RPMI7951 (cell line): Measurements from ENCODE around the gene DUSP12. TPM values are rescaled to one million over a fixed set of nuclear protein-coding genes. Genes with fewer than 3 reads are reported as not detected.
"Not testable (repeated sequence)": the region's sequence is repeated elsewhere in the genome, so short reads cannot be mapped to it uniquely, and the experiment has no call there.

Source experiments
- DNase-seq: peaks from one replicate; pipeline ENCODE4 v3.0.0-alpha.2; 2012; ENCODE audit warnings: low read depth
- total RNA-seq: library from RNA; depleted of rRNA; stranded (reverse); fragments of >200 nt; shearing (Covaris generic); gene quantifications from 2 replicates; pipeline ENCODE4 v1.2.3, GENCODE V29; 2014

The DUSP12 gene
- total RNA-seq, 1 experiment from 2014 or later: 45.9 TPM

DNA sequence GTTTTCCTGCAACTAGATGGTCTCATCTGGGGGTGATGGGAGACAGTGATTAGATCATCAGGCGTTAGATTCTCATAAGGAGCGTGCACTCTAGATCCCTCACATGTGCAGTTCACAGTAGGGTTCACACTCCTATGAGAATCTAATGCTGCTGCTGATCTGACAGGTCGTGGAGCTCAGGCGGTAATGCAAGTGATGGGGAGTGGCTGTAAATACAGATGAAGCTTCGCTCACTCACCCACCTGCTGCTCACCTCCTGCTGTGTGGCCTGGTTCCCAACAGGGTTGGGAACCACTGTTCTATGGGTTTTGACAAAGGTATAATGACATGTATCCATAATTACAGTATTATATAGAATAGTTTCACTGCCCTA, 20.1 kb downstream of the DUSP12 start:
- DNase-seq: not testable (repeated sequence)

DNA sequence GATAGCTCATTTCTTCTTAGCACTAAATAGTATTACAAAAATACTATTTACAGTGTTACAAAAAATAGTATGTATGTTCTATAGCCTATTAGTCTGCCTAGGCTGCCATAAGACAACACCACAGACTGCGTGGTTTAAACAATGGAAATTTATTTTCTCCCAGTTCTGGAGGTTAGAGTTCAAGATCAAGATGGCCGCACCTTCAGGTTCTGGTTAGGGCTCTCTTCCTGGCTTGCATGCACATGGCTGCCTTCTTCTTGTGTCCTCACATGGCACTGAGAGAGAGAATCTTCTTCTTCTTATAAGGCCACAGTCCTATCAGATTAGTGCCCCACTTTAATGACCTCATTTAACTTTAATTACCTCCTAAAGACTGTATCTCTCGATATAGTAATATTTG, 20.7 kb downstream of the DUSP12 start:
- no peak for DNase-seq

DNA sequence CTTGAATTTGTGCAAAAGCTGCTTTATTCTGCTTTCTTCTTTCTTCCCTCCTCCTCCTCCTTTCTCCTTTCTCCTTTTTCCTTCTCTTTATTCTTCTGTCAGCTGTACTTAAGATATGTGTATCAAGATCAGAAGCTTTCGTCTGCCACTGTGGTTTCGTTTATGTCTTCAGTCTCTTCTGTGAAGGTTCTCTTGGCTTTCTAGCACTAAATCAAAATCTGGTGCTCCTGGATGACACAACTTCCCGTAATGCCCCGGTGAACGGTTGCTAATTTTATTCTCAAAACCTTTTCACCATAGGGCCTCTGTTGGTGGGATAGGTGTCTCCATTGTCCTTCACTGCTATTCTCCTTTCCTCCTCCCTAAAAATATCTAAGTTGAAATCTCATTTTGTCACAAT, 21.6 kb downstream of the DUSP12 start:
- no peak for DNase-seq

GRCh38 chr1:161771973-161772372, 22.4 kb downstream of the DUSP12 start:
- DNase-seq: no peak

DNA sequence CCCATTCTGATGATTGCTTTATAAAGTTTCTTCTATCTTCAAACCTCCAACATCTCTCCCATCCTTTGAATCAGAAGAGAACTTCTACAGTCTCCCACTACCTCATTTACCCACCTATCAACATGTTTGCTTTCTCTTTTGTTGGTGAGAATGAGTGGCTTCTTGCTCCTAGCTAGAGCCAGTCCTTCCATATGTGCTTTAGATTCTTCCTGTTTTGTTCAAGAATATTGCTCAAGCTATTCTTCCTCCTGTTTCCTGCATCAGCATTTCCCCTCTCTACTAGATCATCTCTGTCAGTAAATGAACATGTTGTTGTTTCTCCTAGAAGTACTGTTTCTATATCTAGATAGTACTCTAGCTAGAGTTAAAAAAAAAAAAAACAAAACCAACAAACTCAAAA, 22.8 kb downstream of the DUSP12 start:
- DNase-seq: no peak

DNA sequence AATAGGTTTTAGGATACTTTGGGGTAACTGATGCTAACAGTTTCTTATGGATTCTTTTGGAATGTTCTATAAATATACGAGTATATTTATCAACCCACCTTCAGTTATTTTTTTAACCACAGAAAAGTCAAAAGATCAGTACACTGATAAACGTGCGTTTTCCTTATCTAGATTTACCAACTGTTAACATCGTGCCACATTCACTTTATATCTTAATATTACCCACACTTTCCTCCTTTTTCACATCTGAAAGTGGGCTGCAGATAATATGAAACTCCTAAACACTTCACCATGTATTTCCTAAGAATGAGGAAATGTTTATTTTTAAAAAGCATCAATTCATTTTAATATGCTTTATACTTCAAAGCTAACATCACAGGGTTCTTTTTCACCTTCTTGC, 24.2 kb downstream of the DUSP12 start:
- no peak for DNase-seq

DNA sequence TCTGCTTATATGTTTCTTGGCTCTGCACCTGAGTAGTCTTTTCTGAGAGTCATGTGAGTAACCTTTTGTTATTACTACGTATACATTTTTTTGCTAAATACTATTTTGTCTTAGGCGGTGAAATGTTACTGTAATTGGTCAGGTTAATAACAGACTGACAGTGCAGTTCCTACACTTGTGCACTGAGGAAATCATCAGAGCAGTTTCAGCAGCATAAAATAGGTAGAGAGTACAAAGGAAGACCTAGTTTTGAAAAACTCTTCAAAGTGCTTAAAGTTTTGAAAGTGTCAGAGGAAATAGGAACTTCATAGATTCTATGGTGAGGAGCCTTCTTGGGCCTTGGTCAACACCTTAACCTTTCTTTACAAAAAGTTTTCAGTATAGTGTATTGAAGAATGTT, 27.7 kb downstream of the DUSP12 start:
- no peak for DNase-seq

DNA sequence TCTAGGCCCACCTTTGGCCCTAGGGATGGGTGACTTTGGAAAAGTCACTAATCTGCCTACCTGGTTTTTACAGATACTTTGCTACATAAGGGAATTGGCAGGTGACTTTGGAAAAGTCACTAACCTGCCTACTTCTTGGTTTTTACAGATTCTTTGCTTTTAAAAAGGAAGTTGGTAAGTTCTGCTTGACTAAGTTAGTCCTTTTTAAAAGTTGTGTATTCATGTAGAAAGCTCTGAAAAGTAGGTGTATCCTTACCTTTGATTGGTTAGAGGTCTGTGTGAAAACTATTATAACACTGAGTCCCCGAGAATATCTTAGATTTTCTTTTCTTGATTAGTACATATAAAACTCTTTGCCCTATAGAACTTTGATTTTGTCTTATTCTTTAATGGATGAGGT, 28.9 kb downstream of the DUSP12 start:
- DNase-seq: no peak

DNA sequence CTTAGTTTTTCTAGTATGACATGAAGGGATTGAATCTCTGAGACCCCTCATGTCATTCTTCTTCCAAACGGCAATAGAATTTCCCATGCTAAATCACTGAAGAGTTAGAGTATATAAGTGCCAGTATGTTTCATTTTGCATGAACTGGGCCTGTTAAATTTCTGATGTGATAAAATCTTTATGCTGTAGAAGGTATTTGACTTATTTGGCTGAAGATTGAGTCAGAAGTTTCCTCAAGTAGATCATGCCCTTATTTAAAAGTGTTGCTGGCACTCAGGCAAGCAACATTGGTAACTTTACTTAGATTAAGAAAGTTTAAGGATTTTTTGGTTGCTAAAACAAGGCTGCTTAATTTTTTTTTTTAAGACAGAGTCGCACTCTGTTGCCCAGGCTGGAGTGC, 29.8 kb downstream of the DUSP12 start:
- no peak for DNase-seq

GRCh38 chr1:161781995-161782394, 32.4 kb downstream of the DUSP12 start:
- DNase-seq: no peak

DNA sequence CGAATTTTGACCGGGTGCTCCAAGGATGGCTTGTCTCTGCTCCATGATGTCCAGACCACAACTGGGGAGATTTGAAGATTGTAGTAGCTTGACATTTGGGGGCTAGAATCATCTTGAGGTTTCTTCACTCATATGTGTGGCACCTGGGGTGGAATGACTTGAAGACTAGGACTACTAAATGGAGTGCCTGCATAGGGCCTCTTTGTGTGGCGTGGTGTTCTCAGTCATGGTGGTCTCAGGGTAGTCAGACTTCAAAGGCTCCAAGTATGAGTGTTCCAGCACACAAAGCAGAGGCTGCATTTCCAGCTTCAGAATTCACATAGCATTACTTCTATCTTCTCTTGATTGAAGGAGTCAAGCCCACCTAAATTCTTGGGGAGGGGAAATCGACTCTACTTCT, 33.3 kb downstream of the DUSP12 start:
- DNase-seq: no peak

DNA sequence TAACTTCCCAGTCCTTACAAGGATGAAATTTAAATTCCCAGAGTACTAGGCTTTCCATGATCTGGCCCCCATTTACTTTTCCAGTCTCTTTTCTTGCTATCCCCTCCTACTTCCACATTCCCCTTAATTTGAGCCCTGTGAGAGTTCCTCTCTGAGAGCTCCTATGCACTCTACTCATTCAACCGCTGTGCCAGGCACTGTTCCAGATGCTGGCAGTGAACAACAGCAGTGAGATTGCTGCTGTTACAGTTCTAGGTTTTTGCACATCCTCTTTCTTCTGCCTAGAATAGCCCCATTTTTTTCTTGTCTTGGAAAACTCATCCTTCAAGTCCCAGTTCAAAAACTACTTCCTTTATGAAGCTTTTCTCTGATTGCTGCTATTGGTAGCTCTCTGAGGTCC, 35.4 kb downstream of the DUSP12 start:
- no peak for DNase-seq

DNA sequence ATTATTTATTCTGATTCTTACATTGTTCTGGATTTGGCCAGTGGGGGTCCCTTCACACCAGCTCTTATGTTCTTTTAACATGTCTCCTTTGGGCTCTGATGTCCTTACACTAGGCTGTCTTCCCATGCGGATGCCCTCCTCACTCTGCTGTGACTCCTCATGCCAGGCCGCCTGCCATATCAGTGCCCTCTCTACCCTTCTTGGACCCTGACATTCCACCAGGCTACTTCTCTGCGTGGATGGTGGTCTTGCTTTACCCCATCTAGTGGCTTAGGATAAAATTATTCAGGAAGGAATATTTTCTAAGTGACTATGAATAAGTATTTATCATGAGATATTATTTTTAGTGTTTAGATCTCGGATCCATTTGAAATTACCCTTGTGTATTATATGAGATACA, 37.8 kb downstream of the DUSP12 start:
- no peak for DNase-seq

DNA sequence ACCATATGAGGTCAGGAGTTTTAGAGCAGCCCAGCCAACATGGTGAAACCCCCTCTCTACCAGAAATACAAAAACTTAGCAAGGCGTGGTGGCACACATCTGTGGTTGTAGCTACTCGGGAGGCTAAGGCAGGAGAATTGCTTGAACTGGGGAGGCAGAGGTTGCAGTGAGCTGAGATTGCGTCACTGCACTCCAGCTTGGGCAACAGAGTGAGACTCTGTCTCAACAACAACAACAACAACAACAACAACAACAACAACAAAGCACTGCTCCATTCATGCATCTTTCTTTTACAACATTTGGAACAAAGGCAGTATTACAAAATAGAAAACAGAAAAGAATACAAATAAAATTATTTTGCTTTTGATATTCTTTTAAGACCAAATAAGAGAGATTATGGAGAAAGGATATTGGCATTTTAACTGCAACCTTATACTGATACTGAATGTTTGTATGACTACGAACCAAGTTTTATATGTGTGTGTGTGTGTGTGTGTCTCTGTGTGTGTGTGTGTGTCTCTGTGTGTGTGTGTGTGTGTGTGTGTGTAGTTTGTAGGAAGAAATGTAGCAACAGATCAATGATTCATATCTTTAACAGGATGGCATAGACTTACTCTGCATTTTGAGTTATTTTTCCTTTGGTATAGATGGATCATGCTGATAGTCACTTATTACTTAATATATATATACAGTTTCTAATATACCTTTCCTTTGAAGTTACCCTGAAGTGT, 41.2 kb downstream of the DUSP12 start:
- DNase-seq: no peak

- DNase-seq: no peak
Measured at GRCh38 chr1:161791904-161792655, 42.5 kb downstream of the DUSP12 start.

DNA sequence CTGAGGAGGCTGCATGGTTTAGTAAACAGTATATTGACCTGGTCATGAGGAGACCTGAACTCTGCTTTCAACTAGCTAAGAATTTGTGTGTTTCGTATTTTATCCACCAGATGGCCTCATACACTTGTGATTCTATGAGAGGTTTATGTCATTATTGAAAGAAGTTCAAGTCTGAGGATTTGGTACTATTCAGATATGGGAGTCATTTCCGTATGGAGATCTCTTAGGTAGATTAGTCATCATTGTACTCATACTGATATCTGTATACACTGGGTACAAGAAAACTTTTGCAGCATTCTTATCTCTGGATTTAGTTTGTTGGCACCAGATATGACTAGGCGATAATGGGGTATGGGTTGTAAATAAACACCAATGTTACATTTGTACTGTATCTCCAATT, 43.2 kb downstream of the DUSP12 start:
- peak; percentile 73 for DNase-seq

GRCh38 chr1:161799792-161800191, 50.2 kb downstream of the DUSP12 start:
- no peak for DNase-seq

DNA sequence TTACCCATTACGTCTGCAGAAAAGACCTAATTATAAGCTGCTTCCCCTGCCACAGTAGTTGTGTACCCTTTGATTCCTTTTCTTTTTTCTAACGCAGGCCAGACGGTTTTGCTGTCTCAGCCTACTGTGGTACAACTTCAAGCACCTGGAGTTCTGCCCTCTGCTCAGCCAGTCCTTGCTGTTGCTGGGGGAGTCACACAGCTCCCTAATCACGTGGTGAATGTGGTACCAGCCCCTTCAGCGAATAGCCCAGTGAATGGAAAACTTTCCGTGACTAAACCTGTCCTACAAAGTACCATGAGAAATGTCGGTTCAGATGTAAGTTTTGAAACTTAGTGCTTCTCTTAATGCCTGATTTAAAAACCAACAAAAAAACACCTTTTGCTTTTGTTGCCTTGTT, 52.4 kb downstream of the DUSP12 start:
- no peak for DNase-seq

DNA sequence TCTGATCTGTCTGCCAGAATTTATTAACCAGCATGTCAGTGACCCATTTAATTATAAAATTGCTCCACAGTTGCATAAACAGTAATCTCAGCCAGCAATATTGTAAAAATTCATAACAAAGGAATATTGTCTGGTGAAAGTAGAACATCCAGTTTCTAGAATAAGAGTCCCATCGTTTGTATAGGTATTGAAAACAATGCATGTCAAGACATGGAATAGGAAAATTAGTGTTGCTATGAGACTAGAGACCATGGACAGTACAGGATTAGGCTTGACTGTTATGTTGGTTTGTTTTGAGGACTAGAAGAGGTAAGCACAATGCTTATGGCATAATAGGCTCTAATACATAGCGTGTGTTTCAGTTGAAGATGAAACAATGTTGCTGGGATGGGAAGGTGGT, 53.6 kb downstream of the DUSP12 start:
- DNase-seq: no peak

- no peak for DNase-seq
Measured at GRCh38 chr1:161805399-161806197, 56.0 kb downstream of the DUSP12 start.
